ENCODE data around the gene TBC1D19.

GRCh38 chr4:26701786-26702227, 117.9 kb downstream of the TBC1D19 start:
- no peak for TF ChIP-seq CTCF (conservative IDR thresholded peaks at IDR 0.05)
- TF ChIP-seq ZFX (IDR thresholded peaks at IDR 0.05) = no peak

Data from C4-2B (cell line).